ENCODE measurements around the gene IFI30. TPM values are rescaled to one million over a fixed set of nuclear protein-coding genes. Genes with fewer than 3 reads are reported as not detected.

The IFI30 gene
- total RNA-seq, 2 donors from 2014 or later, result 47.1 to 95.2 TPM

- no peak for TF ChIP-seq CTCF (IDR thresholded peaks at IDR 0.05)
- no peak overlapping the region for H3K4me3 ChIP-seq
- H3K27ac ChIP-seq, result no peak overlapping the region
- H3K9me3 ChIP-seq, result no peaks in the 10 kb centered on the region
- no peaks in the 10 kb centered on the region for H3K36me3 ChIP-seq
- intact Hi-C loops (cut with DNase I), result no loop called here
- no peak for DNase-seq
- peaks cover 11% of the 10 kb centered on the region for H3K27me3 ChIP-seq
- H3K9ac ChIP-seq (ENCODE audit: low read depth in 2 of 2, low read length in 2 of 2), result no peak overlapping the region
- H3K4me1 ChIP-seq, result peaks cover 6% of the 10 kb centered on the region
Measured at GRCh38 chr19:18220632-18221275, 47.1 kb downstream of the IFI30 start.

- intact Hi-C loops (cut with DNase I), result no loop called here
- no peaks in the 10 kb centered on the region for H3K9me3 ChIP-seq
- H3K27me3 ChIP-seq, result peaks cover 18% of the 10 kb centered on the region
- no peak overlapping the region for H3K27ac ChIP-seq
- TF ChIP-seq CTCF (IDR thresholded peaks at IDR 0.05), result no peak
- peaks cover 10% of the 10 kb centered on the region for H3K4me1 ChIP-seq
- no peak for DNase-seq
- H3K9ac ChIP-seq (ENCODE audit: low read depth in 2 of 2, low read length in 2 of 2), result no peak overlapping the region
- no peaks in the 10 kb centered on the region for H3K36me3 ChIP-seq
- H3K4me3 ChIP-seq, result no peak overlapping the region
Measured at GRCh38 chr19:18221815-18222725, 48.5 kb downstream of the IFI30 start.

GRCh38 chr19:18223860-18224524 is 50.4 kb downstream of the IFI30 start:
- Histone ChIP-seq H3K9ac (ENCODE audit: low read depth in 2 of 2, low read length in 2 of 2) (peak overlapping the region; percentile 58 to 65), H3K4me1 (peaks cover 10% of the 10 kb centered on the region), H3K4me3 (peak overlapping the region; percentile 27), H3K9me3 (no peaks in the 10 kb centered on the region), H3K27ac (no peak overlapping the region), H3K27me3 (peaks cover 18% of the 10 kb centered on the region), H3K36me3 (no peaks in the 10 kb centered on the region)
- intact Hi-C loops (cut with DNase I), result no loop called here
- peak; percentile 63 for DNase-seq
- TF ChIP-seq CTCF (IDR thresholded peaks at IDR 0.05), result no peak

GRCh38 chr19:18224525-18225354 is 51.1 kb downstream of the IFI30 start:
- peaks cover 18% of the 10 kb centered on the region for H3K27me3 ChIP-seq
- intact Hi-C loops (cut with DNase I), result no loop called here
- H3K36me3 ChIP-seq, result no peaks in the 10 kb centered on the region

More at GRCh38 chr19:18224525-18225354, 51.1 kb downstream of the IFI30 start:
- H3K4me1 ChIP-seq, result peaks cover 10% of the 10 kb centered on the region
- no peak overlapping the region for H3K27ac ChIP-seq
- peak overlapping the region; percentile 58 to 65 for H3K9ac ChIP-seq (ENCODE audit: low read depth in 2 of 2, low read length in 2 of 2)
- peak overlapping the region; percentile 27 for H3K4me3 ChIP-seq
- H3K9me3 ChIP-seq, result no peaks in the 10 kb centered on the region
- DNase-seq, result peak; percentile 94
- TF ChIP-seq CTCF (IDR thresholded peaks at IDR 0.05), result no peak

Data from colonic mucosa (tissue), 4 donors.